Central memory CD4-positive, alpha-beta T cell (primary cell): Measurements from ENCODE around the gene PPM1N.
"Not testable (repeated sequence)": the region's sequence is repeated elsewhere in the genome, so short reads cannot be mapped to it uniquely, and the experiment has no call there.

Experiments
- DNase-seq: peaks from one replicate; pipeline ENCODE4 v3.0.0; 2022

PPM1N gene

GRCh38 chr19:45510352-45510751 lies 12.1 kb downstream of the PPM1N start:
- not testable (repeated sequence) for DNase-seq

GRCh38 chr19:45511074-45511473 lies 12.8 kb downstream of the PPM1N start:
- DNase-seq, result no peak

GRCh38 chr19:45512881-45513483 lies 14.7 kb downstream of the PPM1N start:
- no peak for DNase-seq

- no peak for DNase-seq
Observed at GRCh38 chr19:45514376-45515051, 16.3 kb downstream of the PPM1N start.

- DNase-seq, result no peak
Observed at GRCh38 chr19:45515081-45515624, 16.9 kb downstream of the PPM1N start.

GRCh38 chr19:45515807-45516401 lies 17.7 kb downstream of the PPM1N start:
- no peak for DNase-seq

GRCh38 chr19:45517238-45517637 lies 19.0 kb downstream of the PPM1N start:
- no peak for DNase-seq

GRCh38 chr19:45517641-45518468 lies 19.6 kb downstream of the PPM1N start:
- no peak for DNase-seq

- DNase-seq, result no peak
Observed at GRCh38 chr19:45518469-45518826, 20.2 kb downstream of the PPM1N start.

- DNase-seq, result no peak
Observed at GRCh38 chr19:45522010-45522941, 24.0 kb downstream of the PPM1N start.

- peak; percentile 78 for DNase-seq
Observed at GRCh38 chr19:45523642-45524256, 25.5 kb downstream of the PPM1N start.

GRCh38 chr19:45524575-45525129 lies 26.4 kb downstream of the PPM1N start:
- DNase-seq, result no peak

- DNase-seq, result no peak
Observed at GRCh38 chr19:45526143-45526542, 27.9 kb downstream of the PPM1N start.

GRCh38 chr19:45526971-45527370 lies 28.7 kb downstream of the PPM1N start:
- DNase-seq, result no peak

- DNase-seq, result no peak
Observed at GRCh38 chr19:45527731-45528130, 29.5 kb downstream of the PPM1N start.

GRCh38 chr19:45528149-45528743 lies 30.0 kb downstream of the PPM1N start:
- no peak for DNase-seq

- DNase-seq, result no peak
Observed at GRCh38 chr19:45528744-45529419, 30.6 kb downstream of the PPM1N start.

GRCh38 chr19:45529420-45529785 lies 31.2 kb downstream of the PPM1N start:
- no peak for DNase-seq

- no peak for DNase-seq
Observed at GRCh38 chr19:45531349-45531748, 33.1 kb downstream of the PPM1N start.

GRCh38 chr19:45539459-45539858 lies 41.2 kb downstream of the PPM1N start:
- no peak for DNase-seq
